Measurements from ENCODE around the gene ZNF653. TPM values are rescaled to one million over a fixed set of nuclear protein-coding genes. Genes with fewer than 3 reads are reported as not detected.

Gene ZNF653
- total and polyA plus RNA-seq, 11 donors, result 2.4 to 8.9 (median 3.9) TPM

DNA sequence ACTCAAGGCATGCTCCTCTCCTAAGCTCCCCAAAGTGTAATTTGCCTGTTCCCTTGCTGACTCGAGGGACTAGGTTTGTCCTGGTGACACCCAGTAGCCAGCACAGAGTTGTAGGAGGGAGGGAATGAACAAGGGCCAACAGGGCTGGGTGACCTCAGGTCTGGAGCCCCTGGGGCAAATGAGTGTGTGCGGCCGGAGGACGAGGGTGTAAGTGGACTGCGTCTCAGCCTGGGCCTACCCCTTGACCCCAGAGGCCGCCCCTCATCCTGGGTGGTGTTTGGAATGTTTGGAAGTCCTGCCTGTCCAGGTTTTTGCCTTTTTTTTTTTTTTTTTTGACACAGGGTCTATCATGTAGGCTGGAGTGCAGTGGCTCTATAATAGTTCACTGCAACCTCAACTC is 1.3 kb upstream of the ZNF653 start:
- ATAC-seq (no peak), DNase-seq (no peak)
- Histone ChIP-seq H3K4me3 (no peak overlapping the region), H3K36me3 (peaks cover 0 to 25% (median 19%) of the 10 kb centered on the region in 9 donors), H3K9me3 (no peaks in the 10 kb centered on the region), H3K27me3 (no peaks in the 10 kb centered on the region), H3K4me1 (peaks cover 0 to 19% (median 6%) of the 10 kb centered on the region in 12 donors), H3K27ac (no peak overlapping the region)
- intact Hi-C loops (cut with DNase I), result loop anchor here in 2 of 10 donors (2.0 to 10.0 kb wide), 2 partner anchors 14 to 88 kb away; partner anchors contain the start of gene ZNF627 (in 1 of the 2)
- WGBS, 4 donors, result 89 to 96% (median 93%) methylated on average over 6 of the region's 6 CpGs
- TF ChIP-seq POLR2A (IDR thresholded peaks at IDR 0.05), result no peak
- TF ChIP-seq, protein P1, sequence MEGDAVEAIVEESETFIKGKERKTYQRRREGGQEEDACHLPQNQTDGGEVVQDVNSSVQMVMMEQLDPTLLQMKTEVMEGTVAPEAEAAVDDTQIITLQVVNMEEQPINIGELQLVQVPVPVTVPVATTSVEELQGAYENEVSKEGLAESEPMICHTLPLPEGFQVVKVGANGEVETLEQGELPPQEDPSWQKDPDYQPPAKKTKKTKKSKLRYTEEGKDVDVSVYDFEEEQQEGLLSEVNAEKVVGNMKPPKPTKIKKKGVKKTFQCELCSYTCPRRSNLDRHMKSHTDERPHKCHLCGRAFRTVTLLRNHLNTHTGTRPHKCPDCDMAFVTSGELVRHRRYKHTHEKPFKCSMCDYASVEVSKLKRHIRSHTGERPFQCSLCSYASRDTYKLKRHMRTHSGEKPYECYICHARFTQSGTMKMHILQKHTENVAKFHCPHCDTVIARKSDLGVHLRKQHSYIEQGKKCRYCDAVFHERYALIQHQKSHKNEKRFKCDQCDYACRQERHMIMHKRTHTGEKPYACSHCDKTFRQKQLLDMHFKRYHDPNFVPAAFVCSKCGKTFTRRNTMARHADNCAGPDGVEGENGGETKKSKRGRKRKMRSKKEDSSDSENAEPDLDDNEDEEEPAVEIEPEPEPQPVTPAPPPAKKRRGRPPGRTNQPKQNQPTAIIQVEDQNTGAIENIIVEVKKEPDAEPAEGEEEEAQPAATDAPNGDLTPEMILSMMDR (IDR thresholded peaks at IDR 0.05), result no peak

DNA sequence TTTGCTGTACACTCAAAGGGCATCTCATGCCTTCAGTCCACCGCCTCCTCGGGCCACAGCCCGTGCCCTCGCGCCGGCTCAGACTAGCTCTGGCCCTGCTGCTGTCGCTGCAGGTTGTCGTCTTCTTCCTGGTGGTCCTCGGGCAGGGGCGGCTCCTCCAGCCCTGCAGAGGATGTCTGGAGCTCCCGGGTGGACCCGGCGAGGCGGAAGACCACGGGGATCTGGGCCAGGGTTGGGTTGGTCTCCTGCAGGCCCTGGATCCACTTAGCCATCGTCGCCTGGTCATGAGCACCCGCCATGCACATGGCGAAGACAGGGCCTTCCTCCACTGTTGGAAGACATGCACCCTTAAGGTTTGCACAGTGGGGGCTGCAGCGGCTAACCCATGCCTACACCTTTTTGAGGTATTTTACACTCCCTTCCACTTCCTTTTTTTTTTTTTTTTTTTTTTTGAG is 489 bp upstream of the ZNF653 start:
- WGBS, 4 donors, result 29 to 43% (median 29%) methylated on average over 14 to 20 of the region's 20 CpGs
- peak in 2 of 5 donors; percentile 25 to 41 for DNase-seq
- peaks cover 0 to 17% (median 10%) of the 10 kb centered on the region in 9 donors for H3K36me3 ChIP-seq
- H3K27ac ChIP-seq, result peak overlapping the region in 11 of 12 donors; percentile 1 to 99 (median 95)
- H3K27me3 ChIP-seq, result no peaks in the 10 kb centered on the region
- TF ChIP-seq, protein P1 (IDR thresholded peaks at IDR 0.05), result no peak
- peak; percentile 8 to 40 (median 23) for ATAC-seq
- no peaks in the 10 kb centered on the region for H3K9me3 ChIP-seq
- H3K4me3 ChIP-seq, result peak overlapping the region; percentile 74 to 100 (median 93)
- intact Hi-C loops (cut with DNase I), result loop anchor here in 2 of 10 donors (2.0 to 10.0 kb wide), 2 partner anchors 15 to 89 kb away; partner anchors contain the start of gene ZNF627 (in 1 of the 2)
- peaks cover 0 to 19% (median 6%) of the 10 kb centered on the region in 12 donors for H3K4me1 ChIP-seq

DNA sequence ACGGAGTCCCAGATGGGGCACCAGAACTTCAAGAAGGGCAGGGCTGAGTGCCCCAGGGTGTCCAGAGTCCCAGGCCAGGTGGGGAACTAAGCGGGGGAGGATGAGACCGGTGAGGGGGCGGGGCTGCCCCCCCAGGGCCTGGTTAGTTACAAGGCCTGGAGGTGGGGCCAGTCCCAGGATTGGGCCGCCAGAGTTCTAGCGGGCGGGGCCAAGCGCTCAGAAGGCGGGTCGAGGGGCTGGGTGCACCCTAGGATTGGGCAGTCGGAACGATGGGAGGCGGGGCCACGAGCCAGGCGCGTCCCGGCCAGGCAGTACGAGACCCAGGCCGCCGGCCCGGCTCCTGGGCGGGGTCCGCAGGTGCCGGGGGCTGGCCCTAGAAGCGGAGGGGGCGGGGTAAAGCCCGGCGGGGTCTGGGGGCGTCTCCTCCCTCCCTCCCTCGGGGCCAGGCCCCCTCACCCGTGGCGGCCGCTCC is 571 bp downstream of the ZNF653 start:
- DNase-seq, result peak; percentile 97 to 99 (median 99)
- peak overlapping the region; percentile 90 to 99 (median 96) for H3K27ac ChIP-seq
- H3K27me3 ChIP-seq, result no peaks in the 10 kb centered on the region
- H3K4me1 ChIP-seq, result peaks cover 0 to 19% (median 6%) of the 10 kb centered on the region in 12 donors
- peak overlapping the region; percentile 74 to 100 (median 93) for H3K4me3 ChIP-seq
- 1 to 5% (median 2%) methylated on average over 6 to 33 of the region's 33 CpGs for WGBS, 4 donors
- intact Hi-C loops (cut with DNase I), result loop anchor here in 1 of 10 donors (2.0 to 10.0 kb wide), 2 partner anchors 54 to 90 kb away; partner anchors contain the start of genes ELOF1 and ZNF627
- TF ChIP-seq POLR2A (IDR thresholded peaks at IDR 0.05), result no peak
- TF ChIP-seq, protein P1 (IDR thresholded peaks at IDR 0.05), result no peak
- H3K36me3 ChIP-seq, result peaks cover 0 to 8% (median 6%) of the 10 kb centered on the region in 9 donors
- no peaks in the 10 kb centered on the region for H3K9me3 ChIP-seq
- peak; percentile 93 to 97 (median 96) for ATAC-seq

DNA sequence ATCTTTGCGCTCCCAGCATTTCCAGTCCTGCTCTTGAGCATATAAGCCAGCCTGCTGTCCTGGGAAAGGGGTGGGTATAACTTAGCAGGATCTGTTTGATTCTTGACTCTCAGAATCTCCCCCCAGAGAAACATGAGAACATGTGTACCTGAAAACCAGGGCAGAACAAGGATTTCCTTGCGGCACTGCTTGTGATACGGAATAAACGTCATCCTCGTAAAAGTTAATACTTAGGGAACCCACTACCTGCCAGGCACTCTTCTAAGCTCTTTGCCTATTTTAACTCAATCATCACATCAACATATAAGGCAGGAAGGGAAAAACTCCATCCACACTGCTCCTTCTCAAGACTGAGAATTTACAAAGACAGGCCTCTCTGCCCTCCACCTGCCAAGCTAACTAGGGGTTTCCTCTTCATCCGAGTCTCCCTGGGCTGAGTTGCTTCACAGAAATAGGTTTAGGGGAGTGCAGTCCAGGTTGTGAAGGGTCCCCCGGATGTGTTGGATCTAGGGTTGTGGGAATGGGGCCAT is 1.1 kb downstream of the ZNF653 start:
- no peak for ATAC-seq
- Histone ChIP-seq H3K27me3 (no peaks in the 10 kb centered on the region), H3K27ac (peak overlapping the region in 11 of 12 donors; percentile 90 to 99 (median 96)), H3K4me1 (peaks cover 0 to 19% (median 6%) of the 10 kb centered on the region in 12 donors), H3K4me3 (peak overlapping the region in 11 of 12 donors; percentile 74 to 100 (median 93)), H3K36me3 (peaks cover 0 to 7% (median under 1%) of the 10 kb centered on the region in 9 donors), H3K9me3 (no peaks in the 10 kb centered on the region)
- TF ChIP-seq, protein P1 (IDR thresholded peaks at IDR 0.05), result no peak
- TF ChIP-seq POLR2A (IDR thresholded peaks at IDR 0.05), result no peak
- 39 to 52% (median 49%) methylated on average over 7 of the region's 7 CpGs for WGBS, 4 donors
- no peak for DNase-seq
- intact Hi-C loops (cut with DNase I), result loop anchor here in 1 of 10 donors (2.0 to 10.0 kb wide), 2 partner anchors 54 to 90 kb away; partner anchors contain the start of genes ELOF1 and ZNF627

Measured in heart left ventricle (tissue), 16 donors.